CD4-positive, alpha-beta T cell treated with Interleukin-15 for 4 hours (primary cell): ENCODE measurements around the gene CUL1.

ENCODE experiments used
- DNase-seq: peaks from one replicate; pipeline ENCODE4 v3.0.0-alpha.2; 2020; ENCODE audit warnings: low spot score

The CUL1 gene

GRCh38 chr7:148804343-148805235 lies 105.9 kb downstream of the CUL1 start:
- DNase-seq, result no peak

- DNase-seq, result no peak
Measured at GRCh38 chr7:148806187-148806586, 107.5 kb downstream of the CUL1 start.

GRCh38 chr7:148807436-148807835 lies 108.7 kb downstream of the CUL1 start:
- no peak for DNase-seq

- DNase-seq, result no peak
Measured at GRCh38 chr7:148809856-148810255, 111.2 kb downstream of the CUL1 start.

GRCh38 chr7:148811892-148812291 lies 113.2 kb downstream of the CUL1 start:
- no peak for DNase-seq

- no peak for DNase-seq
Measured at GRCh38 chr7:148813890-148814289, 115.2 kb downstream of the CUL1 start.

- DNase-seq, result no peak
Measured at GRCh38 chr7:148814922-148815559, 116.3 kb downstream of the CUL1 start.

- no peak for DNase-seq
Measured at GRCh38 chr7:148815612-148816011, 116.9 kb downstream of the CUL1 start.

GRCh38 chr7:148819697-148820360 lies 121.1 kb downstream of the CUL1 start:
- DNase-seq, result no peak

- no peak for DNase-seq
Measured at GRCh38 chr7:148821422-148821821, 122.7 kb downstream of the CUL1 start.

- DNase-seq, result no peak
Measured at GRCh38 chr7:148824864-148825263, 126.2 kb downstream of the CUL1 start.

GRCh38 chr7:148825338-148825737 lies 126.6 kb downstream of the CUL1 start:
- DNase-seq, result no peak

- no peak for DNase-seq
Measured at GRCh38 chr7:148828965-148829364, 130.3 kb downstream of the CUL1 start.

- DNase-seq, result no peak
Measured at GRCh38 chr7:148830897-148831692, 132.4 kb downstream of the CUL1 start.

GRCh38 chr7:148831782-148832181 lies 133.1 kb downstream of the CUL1 start:
- no peak for DNase-seq

GRCh38 chr7:148834605-148835004 lies 135.9 kb downstream of the CUL1 start:
- no peak for DNase-seq

- no peak for DNase-seq
Measured at GRCh38 chr7:148835854-148836253, 137.2 kb downstream of the CUL1 start.

- DNase-seq, result peak; percentile 24
Measured at GRCh38 chr7:148838905-148839304, 140.2 kb downstream of the CUL1 start.

GRCh38 chr7:148847815-148848734 lies 149.4 kb downstream of the CUL1 start:
- no peak for DNase-seq

- no peak for DNase-seq
Measured at GRCh38 chr7:148849393-148850098, 150.8 kb downstream of the CUL1 start.
